Measurements from ENCODE around the gene KLC4.
"Not testable (repeated sequence)": the region's sequence is repeated elsewhere in the genome, so short reads cannot be mapped to it uniquely, and the experiment has no call there.

KLC4 gene

DNA sequence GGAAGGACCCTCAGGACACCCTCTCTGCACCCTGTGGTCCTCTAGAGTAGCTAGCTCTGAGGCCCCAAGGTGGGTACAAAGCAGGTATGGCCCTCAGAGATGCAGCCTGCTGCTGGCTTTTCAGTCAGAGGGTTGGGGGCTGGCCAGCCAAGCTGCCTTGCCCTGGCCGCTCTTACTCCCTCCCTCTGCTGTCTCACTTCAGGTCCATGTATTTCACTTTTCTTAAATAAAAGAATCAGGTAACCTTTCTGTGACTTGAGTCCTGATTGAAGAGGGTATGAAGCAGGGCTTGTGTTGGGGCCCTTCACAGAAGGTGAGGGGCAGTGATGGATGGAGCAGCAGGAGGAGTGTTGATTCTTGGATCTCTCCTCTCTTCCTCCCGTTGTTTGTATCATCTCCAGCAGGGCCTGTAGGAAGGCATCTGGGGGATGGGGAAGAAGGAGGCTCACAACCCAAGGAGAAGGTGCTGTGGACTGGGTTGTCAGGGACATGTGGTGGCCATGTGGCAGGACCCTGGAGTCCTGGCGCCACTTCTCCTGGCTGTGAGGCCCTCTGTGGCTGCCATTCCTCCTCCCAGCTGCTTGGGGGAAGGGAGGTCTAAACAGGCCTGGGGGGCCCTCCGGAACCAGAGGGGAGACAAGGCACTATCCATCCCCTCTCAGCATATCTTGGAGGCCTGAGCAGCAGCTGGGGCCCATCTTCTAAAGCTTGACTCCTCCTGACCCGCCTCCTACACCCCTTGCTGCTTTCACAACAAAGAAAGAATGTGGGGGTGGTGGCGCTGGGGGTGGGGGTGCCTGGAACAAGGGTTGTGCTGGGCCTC is 15.6 kb downstream of the KLC4 start:
- DNase-seq: no peak

DNA sequence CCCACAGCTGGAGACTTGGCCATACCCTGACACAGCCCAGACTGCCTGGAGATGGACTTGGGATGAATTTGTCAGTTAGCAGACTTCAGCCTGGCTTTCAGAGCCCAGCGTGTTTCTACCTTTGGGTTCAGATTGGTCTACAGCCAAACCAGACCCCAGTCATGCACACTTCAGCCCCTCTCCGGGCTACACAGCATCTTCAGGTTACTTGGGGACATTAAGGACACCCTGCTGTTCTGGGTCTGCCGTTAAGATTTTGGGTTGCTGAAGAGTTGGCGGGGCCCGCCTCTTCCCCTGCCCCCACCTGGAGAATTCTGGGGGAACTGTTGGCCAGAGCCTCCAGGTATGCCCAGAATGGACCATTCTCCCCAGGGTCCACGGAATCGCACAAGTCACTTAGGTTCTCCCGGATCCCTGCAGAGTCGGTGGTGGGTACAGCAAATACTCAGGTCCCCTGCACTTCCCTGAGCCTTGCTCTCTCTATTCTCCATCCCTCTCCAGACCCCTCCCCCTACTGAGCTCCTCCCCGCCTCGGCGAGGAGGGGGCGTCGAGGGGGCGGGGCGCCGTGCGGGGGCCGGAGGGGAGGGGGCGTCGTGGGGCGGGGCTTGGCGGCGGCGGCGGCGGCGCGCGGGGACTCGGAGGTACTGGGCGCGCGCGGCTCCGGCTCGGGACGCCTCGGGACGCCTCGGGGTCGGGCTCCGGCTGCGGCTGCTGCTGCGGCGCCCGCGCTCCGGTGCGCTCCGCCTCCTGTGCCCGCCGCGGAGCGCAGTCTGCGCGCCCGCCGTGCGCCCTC is 16.4 kb downstream of the KLC4 start, which contains the start of gene PTK7:
Gene PTK7, plus strand, starts transcription at position 645 of the 794 bp plus-strand sequence. CDS start 175 bp downstream, outside the sequence.
- no peak for DNase-seq

DNA sequence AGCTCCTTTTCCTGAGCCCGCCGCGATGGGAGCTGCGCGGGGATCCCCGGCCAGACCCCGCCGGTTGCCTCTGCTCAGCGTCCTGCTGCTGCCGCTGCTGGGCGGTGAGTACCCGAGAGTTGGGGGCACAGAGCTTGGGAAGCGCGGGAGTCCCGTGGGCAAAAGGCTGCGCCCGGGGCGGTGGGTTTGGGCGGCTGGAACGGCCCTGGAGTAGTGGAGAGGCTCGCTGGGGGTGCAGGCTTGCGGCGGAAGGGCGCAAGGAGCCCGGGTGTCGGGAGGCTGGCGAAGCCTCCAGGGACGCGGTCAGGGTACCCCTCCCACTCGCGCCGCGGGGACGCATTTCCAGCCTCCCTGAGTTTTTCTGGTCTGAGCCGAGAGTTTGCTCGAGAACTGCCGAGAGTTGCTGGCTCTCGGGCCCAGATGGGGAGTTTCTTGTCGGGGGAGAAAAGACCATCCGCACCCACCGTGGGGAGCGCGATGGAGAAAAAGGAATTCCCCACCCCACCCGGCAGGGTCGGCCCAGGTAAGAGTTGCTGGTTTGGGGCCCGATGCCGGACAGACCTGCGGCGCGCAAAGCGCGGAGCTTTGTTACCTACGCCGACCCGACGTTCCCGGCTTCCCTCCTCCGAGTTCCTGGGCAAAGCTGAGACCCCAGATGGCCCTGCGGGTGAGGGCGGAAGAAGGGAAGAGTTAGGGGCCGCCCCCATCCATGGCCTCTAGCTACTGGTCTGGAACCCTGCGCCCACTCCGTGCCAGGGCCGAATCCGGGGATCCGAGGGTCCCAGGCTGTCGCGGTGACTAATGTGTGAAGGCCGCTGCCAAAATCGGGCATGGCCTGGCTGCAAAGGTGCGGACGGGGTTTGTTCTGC is 17.3 kb downstream of the KLC4 start:
- DNase-seq: no peak

DNA sequence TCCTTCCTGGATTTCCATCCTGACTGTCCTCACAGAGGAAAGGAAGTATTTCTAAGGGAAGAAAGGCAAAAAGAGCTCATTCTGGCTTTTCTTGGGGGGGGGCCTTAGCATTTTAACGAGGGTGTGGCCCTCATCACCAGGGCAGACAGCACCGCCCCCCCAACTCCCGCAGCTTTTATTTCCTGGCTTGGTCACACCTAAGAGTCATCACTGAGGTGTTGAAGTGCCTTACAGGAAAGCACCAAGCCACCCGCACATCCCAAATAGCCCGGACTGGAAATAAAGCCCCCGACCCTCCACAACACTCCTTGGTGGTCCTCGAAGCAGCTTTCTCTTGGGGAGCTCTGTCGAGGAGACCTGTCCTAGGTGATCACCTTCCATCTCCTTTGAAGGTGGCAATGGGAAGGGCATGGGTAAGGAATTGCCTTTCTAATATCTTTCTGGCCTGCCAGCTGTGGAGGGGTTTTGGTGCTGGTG is 17.9 kb downstream of the KLC4 start:
- DNase-seq: no peak

DNA sequence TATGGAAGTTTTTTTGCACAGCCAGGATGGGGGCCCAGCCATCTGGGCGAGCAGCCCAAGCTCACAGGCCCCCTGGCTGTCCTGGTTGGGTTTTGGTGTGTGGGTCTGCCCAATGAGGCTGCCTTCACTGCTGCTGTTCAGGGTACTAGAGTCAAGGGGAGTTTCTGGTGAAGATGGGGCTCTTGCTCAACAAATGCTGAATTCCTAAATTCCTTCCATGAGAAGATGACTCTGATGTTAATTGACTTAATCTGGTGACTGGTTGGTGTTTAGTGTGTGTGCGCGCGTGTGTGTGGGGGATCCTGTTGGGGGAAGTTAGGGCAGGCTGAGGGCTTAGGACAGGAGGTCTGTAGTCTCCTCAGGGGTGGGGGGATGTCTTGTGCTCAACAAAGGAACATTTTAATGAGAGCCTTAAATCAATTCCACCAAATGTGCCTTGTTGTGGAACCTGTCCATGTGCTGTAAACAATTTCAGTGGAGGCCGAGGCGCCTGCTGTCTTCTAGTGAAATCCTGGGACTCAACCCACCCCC is 18.6 kb downstream of the KLC4 start:
- no peak for DNase-seq

DNA sequence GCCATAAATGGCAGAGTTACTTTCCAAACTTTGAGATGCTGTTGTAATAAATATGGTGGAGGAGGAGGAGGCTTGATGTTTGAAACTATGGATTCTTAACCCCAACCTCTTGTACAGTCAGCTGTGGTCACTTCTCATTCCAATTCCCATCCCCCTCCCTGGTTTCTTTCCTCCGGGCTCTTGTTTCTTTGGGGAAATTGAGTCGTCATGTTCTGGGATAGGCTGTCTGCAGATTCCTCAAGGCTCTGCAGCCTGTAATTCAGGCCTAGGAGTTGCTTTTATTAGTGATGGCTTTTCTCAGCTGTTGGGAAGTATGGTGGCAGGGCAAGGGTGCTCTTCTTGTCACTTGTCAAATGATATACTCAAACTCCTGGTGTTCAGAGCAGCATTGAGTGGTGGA is 19.3 kb downstream of the KLC4 start:
- DNase-seq: no peak

DNA sequence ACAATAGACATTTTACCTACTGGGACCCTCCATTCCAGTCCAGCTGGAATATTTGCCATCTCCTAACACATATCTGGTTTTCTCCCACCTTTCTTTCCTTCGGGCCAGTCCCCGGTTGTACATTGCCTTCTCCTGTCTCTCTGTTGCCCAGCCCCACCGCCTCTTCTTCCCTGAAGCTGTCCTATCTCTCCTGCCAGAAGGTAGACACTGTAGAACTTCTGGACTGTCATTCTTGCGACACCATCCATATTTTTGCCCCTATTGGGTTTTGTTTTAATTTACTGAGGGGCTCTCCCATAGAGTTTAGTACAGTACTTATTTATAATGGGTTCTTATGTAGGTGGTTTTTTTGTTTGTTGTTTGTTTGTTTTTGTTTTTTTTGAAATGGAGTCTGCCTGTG is 21.6 kb downstream of the KLC4 start:
- no peak for DNase-seq

DNA sequence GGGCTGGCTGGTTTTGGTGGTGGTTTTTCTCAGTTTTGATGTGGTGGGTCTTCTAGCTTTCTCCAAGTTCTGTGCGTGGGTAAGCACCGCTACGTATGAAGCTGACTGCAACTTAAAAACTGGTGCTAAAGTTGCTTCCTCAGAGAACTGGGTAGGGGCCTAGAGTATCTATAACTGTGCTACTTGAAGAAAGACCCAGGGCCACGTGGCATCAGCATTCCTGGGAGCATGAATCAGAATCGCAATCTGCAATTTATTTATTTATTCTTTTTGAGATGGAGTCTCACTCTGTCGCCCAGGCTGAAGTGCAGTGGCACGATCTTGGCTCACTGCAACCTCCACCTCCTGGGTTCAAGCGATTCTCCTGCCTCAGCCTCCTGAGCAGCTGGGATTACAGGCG is 22.5 kb downstream of the KLC4 start:
- DNase-seq: not testable (repeated sequence)

DNA sequence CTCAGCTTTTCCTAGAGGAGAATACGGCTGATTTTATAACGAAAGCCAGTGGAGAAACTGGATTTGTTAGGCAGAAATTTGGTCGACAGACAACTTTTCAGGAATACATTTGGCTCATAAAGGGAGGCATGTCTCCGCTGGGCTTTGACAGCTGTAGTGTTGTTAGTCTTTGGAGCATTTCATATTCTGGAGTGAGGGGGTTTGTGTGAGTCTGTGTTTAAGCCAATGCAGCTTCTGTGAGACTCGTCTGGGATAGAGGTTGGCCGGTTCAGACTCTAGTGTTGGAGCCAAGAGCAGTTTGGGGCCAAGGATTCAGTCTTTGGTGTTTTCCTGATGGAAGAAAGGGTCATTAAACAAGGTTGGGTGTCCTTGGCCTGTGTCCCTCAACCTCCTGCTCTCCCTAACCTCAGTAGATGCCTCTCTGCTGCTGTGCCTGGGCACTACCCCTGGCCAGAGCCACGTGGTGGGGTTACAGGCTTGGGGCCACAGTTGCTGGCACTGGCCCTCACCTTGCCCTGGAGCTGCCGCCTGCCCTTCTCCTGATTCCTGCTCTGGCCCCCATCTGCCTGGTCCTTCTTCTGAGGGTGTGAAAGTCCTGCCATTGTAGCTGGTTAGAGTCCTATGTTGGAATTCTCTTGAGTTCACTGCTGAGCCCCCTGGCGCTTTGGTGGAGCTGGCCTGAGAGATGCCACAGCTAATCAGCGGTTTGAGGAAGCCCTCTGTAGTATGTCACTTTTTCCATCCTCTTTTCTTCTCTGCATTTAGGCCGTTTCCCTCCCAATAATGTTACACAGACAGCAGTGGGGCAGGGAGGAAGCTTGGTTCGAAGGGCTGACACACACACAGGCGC is 23.6 kb downstream of the KLC4 start:
- DNase-seq: peak; percentile 15

DNA sequence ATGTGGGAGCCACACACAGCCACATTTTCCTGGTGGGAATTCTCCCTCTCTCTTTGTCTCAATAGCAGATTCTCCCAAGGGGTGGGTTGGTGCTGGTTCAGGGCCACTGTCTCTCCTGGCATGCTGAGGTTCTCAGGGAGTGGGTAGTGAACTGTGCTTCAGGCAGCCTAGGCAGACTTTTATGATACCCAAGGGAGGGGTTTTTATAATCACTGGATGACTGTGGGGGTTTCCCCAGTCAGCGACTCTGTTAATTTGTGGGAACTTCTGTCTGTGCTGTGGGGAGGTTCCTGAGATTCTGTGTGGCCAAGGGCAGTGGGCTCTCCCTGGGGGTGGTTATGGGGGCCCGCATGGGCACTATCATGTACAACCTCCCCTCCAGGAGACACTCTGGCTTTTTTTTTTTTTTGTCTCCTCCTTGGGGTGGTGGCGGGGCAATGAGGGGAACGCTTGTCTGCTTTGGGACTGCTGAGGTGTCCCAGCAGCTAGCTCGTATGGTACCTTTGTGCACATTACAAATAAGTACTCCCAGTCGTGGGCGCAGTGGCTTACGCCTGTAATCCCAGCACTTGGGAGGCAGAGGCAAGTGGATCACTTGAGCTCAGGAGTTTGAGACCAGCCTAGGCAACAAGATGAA is 26.7 kb downstream of the KLC4 start:
- no peak for DNase-seq

DNA sequence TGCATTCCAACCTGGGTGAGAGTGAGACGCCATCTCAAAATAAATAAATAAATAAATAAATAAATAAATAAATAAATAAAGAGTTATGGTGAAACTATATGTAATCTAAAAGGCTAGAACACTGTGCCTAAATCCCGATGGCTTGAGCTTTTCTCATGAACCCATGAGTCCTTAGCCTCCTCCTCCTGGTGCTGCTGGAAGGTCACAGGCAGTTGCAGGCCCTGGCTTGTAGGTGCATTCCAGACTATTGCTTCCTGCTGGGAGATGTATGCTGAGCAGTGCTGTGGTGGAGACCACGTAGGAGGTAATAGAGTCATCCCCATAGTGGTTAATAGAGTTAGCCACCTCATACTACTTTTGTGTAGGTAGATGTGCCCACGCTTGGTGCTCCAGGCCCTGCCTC is 29.2 kb downstream of the KLC4 start:
- no peak for DNase-seq

DNA sequence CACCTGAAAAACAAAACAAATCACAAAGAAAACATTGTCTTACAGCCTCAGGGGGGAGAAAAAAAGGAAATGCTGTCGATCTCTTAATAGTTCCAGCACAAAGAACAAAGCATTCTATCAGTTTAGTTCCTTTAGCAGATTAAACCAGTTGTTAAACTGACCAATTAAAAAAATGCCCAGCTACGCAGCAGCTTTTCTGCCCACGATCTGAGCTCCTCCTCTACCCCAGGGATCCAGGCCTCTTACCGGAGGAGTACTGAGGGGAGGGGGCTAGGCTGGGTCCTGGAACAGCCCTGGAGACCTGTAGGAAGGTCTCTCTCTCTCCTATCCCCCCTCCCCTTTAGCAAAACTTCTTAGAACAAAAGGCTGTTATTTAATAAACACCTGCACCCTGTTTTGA is 30.0 kb downstream of the KLC4 start:
- no peak for DNase-seq

DNA sequence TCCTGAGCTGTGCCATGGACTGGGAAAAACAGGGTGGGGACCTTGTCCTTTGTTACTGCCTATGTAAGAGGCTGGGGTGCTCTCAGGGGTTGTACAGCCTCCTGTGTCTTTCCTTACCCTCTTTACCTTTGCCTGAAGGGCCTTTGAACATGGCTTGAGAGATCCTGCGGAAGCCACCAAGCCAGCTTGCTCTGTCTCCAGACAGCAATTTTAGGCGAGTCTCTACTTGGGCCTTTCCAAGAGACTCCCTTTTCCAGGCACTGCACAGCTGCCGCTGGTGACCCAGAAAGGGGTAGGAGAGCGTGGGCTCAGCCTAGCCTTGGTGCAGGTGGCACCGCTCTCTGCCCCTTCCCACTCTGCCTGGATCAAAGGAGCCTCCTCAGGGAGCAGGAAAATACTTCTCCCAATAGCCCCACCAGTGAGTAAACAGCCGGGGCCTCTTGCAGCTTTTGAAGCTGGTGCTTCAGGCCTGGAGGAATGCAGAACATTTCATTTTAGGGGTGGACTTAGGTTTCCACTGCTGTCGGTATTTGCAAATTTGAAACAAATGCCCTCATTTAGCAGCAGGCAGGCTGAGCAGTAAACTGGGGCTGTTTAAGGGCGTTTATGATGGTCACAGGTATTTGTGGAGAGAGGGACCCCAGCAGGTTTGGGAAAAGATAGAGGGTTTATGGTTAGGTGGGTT is 30.6 kb downstream of the KLC4 start:
- DNase-seq: no peak

DNA sequence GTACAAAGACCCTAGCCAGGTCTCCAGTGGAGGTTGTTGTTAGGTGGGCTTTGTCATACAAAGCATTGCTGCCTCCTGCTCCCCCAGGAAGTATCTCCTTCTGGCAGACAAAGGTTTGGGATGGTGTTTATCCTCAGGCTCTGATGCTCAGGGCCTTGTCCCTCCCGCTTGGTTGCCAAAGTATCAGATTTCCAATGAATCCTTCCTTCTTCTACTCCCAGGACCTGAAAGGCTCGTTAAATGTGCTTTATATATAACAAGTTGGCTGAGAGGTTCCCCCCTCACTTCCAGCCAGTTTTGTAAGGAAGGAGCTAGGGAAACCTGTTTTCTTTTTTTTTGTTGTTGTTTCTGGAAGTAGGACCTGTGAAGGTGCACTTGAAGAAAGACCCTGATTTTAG is 31.1 kb downstream of the KLC4 start:
- DNase-seq: no peak

DNA sequence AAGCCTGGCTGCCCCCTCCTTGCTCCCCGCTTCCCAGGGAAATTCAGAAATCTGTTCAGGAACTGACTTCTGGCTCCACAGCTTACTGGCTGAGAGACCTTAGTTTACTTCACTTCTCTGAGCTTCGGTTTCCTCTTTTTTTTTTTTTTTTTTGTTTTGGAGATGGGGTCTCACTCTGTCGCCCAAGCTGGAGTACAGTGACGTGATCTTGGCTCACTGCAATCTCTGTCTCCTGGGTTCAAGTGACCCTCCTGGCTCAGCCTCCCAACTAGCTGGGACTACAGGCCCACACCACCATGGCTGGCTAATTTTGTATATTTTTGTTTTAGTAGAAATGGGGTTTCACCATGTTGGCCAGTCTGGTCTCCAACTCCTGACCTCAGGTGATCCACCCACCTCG is 31.6 kb downstream of the KLC4 start:
- no peak for DNase-seq

DNA sequence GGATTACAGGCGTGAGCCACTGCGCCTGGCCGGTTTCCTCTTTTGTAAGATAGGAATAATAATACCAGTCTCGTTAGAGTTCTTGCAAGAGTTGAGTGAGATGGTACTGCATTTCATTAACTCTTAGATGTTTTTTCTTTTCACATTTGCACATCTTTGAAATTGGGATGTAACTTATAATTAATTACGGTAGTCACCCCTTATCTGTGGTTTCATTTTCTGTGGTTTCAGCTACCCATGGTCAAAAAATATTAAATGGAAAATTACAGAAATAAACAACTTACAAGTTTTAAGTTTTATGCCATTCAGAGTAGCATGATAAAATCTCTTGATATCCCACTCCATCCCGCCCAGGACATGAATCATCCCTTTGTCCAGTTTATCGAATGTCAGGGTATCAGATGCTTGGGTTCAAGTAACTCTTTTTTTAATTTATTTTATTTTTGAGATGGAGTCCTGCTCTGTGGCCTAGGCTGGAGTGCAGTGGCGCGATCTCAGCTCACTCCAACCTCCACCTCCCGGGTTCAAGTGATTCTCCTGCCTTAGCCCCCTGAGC is 32.1 kb downstream of the KLC4 start:
- DNase-seq: no peak

DNA sequence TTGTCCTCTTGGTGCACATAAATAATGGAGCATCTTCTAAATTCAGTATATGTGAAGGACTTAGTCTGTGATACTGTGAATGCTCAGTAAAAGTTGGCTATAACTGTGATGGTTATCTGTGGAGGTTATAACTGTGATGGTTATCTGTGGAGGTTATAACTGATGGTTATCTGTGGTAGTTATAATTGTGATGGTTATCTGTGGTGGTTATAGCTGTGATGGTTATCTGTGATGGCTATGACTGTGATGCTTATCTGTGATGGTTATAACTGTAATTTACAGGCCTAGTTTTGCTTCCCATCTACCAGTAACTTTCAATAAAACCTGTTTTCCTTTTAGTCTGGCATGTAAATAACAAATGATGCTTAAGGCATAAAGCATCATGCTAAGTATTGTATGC is 33.2 kb downstream of the KLC4 start:
- DNase-seq: no peak

DNA sequence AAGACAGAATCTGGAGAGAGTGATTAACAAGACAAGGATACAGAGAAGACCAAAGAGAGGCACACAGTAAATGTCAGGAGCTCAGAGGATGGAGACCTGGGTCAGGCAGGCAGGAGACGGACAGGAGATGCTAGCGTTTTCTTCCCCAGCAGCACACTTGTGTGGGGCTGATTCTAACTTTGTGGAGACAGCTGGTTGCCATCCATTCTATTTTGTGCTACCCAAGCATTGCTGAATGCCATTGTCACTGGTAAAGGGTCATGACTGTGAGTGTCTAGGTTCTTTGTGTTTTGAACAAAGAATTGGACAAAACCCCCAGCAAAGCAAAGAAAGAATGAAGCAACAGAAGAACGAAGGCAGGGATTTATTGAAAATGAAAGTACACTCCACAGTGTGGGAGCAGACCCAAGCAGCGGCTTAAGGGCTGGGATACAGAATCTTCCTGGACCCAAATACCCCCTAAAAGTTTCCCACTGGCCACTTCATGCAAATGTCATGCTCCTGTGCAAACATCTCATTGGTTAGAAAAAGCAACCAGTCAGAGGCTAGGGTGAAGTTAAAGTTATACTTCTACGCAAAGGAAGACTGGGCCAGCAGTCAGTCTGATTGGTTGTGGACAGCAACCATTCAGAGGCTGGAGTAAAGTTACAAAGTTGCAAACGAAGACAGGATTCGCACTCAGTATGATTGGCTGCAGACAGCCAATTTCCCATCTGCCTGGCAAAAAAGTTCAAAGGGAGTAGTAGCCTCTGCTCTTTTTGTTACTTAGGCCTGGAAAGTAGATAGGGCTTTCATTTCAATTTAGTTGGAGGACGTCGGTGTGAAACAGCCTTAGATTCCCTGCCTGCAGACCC is 34.2 kb downstream of the KLC4 start:
- DNase-seq: no peak

DNA sequence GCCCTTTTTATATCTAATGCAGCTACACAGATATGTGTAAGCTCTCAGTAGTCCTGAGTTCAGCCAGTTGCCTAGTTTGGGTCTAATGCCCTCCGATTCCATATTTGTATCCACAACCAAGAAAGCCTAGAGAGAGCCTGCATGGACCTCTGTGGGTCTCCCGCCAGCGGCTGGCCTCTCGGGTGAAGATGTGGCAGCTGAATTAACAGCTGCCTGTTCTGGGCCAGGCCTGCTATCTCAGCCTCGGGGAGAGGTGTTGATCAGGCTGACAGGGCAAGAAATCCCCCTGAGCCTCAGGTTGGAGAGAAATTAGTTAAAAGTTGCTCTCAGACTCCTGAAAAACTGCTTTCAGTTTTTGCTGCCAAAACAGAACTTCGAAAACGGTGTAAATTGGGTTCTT is 36.5 kb downstream of the KLC4 start:
- no peak for DNase-seq

Measured in MV-4-11 (cell line).